ENCODE results near the gene TSPAN2.

GRCh38 chr1:115059316-115059715 lies 30.0 kb downstream of the TSPAN2 start:
- no peak for TF ChIP-seq EZH2phosphoT487 (IDR thresholded peaks at IDR 0.05; ENCODE audit: borderline replicate concordance)
- no peak for TF ChIP-seq CTCF (conservative IDR thresholded peaks at IDR 0.05; ENCODE audit: low read length)
